Body of pancreas (tissue), 4 donors: ENCODE results near the gene TM9SF4.
A peak's percentile ranks its signal among the peaks of the same experiment; 100 is the strongest.

ENCODE experiments used
- CTCF ChIP-seq, 7 experiments: fragments of 450-650 bp in 4 of 7; fragments of 200-600 bp in 3 of 7; sonication (generic) in 3 of 7; IDR thresholded peaks; one replicate each; pipeline ENCODE4 v1.5.1; 2016 to 2019; ENCODE audit warnings: antibody characterized with exemption in 7 of 7
- POLR2A ChIP-seq, 3 donors: fragments of 450-650 bp; IDR thresholded peaks; one replicate each; pipeline ENCODE4 v1.6.1; 2016; ENCODE audit warnings: antibody characterized with exemption in 3 of 3, mild to moderate bottlenecking in 2 of 3

GRCh38 chr20:32155017-32155981 is 45.8 kb downstream of the TM9SF4 start:
- TF ChIP-seq POLR2A (IDR thresholded peaks at IDR 0.05): no peak
- peak in 5 of 7 experiments; percentile 11 to 44 (median 39) for TF ChIP-seq CTCF (IDR thresholded peaks at IDR 0.05)
